GM19372 (cell line): Measurements from ENCODE around the gene SMIM31.

Source experiments
- ATAC-seq: cut with Tn5 transposase; IDR thresholded peaks from one replicate; pipeline ENCODE4 v1.9.1; 2021; ENCODE audit warnings: mild to moderate bottlenecking, low read depth, moderate library complexity; ENCODE audit not compliant: unreplicated experiment

SMIM31 gene

GRCh38 chr4:164753873-164754488 is at the start of gene SMIM31:
Gene SMIM31, plus strand, starts transcription at chr4:164754131. Its CDS starts 16,313 bp downstream, at chr4:164770444.
- no peak for ATAC-seq

- no peak for ATAC-seq
Measured at GRCh38 chr4:164706675-164707074, 47.3 kb upstream of the SMIM31 start.

GRCh38 chr4:164716901-164717300 is 37.0 kb upstream of the SMIM31 start:
- no peak for ATAC-seq

GRCh38 chr4:164718827-164719226 is 35.1 kb upstream of the SMIM31 start:
- no peak for ATAC-seq

GRCh38 chr4:164725066-164725465 is 28.9 kb upstream of the SMIM31 start:
- no peak for ATAC-seq

- ATAC-seq: no peak
Measured at GRCh38 chr4:164730705-164731393, 23.1 kb upstream of the SMIM31 start.

GRCh38 chr4:164731827-164732474 is 22.0 kb upstream of the SMIM31 start:
- ATAC-seq: peak; percentile 79

GRCh38 chr4:164734484-164734883 is 19.4 kb upstream of the SMIM31 start:
- no peak for ATAC-seq

- ATAC-seq: no peak
Measured at GRCh38 chr4:164748375-164748774, 5.6 kb upstream of the SMIM31 start.

- no peak for ATAC-seq
Measured at GRCh38 chr4:164755432-164755831, 1.5 kb downstream of the SMIM31 start.

- no peak for ATAC-seq
Measured at GRCh38 chr4:164756686-164757085, 2.8 kb downstream of the SMIM31 start.

- no peak for ATAC-seq
Measured at GRCh38 chr4:164761241-164761640, 7.3 kb downstream of the SMIM31 start.

GRCh38 chr4:164761746-164762275 is 7.9 kb downstream of the SMIM31 start:
- no peak for ATAC-seq

GRCh38 chr4:164765096-164765495 is 11.2 kb downstream of the SMIM31 start:
- no peak for ATAC-seq

GRCh38 chr4:164765833-164766232 is 11.9 kb downstream of the SMIM31 start:
- ATAC-seq: no peak

GRCh38 chr4:164768516-164768915 is 14.6 kb downstream of the SMIM31 start:
- no peak for ATAC-seq

- no peak for ATAC-seq
Measured at GRCh38 chr4:164770010-164770724, 16.2 kb downstream of the SMIM31 start.

GRCh38 chr4:164771088-164771487 is 17.2 kb downstream of the SMIM31 start:
- no peak for ATAC-seq

GRCh38 chr4:164772076-164772475 is 18.1 kb downstream of the SMIM31 start:
- ATAC-seq: no peak

- ATAC-seq: no peak
Measured at GRCh38 chr4:164779080-164779479, 25.1 kb downstream of the SMIM31 start.

GRCh38 chr4:164779811-164780216 is 25.9 kb downstream of the SMIM31 start:
- ATAC-seq: peak; percentile 82
